Measurements from ENCODE around the gene TTC7B.

The TTC7B gene

GRCh38 chr14:90677484-90678050 is 138.7 kb downstream of the TTC7B start:
- CTCF ChIA-PET = interaction anchor here (1.0 to 1.4 kb wide), 2 partner anchors 21 to 81 kb away, joined by 3 to 5 read pairs; no protein-coding TSS in a partner anchor
- peak overlapping the region; percentile 82 for H3K27ac Mint-ChIP-seq
- H3K27me3 Mint-ChIP-seq = no peaks in the 10 kb centered on the region
- H3K9me3 Mint-ChIP-seq = no peaks in the 10 kb centered on the region
- H3K36me3 Mint-ChIP-seq = no peaks in the 10 kb centered on the region
- no peak for DNase-seq
- H3K4me3 Mint-ChIP-seq = no peak overlapping the region
- H3K4me1 Mint-ChIP-seq = peaks cover 32% of the 10 kb centered on the region

GRCh38 chr14:90676912-90677311 is 139.3 kb downstream of the TTC7B start:
- Mint-ChIP-seq H3K9me3 (no peaks in the 10 kb centered on the region), H3K27me3 (no peaks in the 10 kb centered on the region), H3K4me1 (peaks cover 32% of the 10 kb centered on the region), H3K27ac (peak overlapping the region; percentile 53), H3K36me3 (no peaks in the 10 kb centered on the region), H3K4me3 (no peak overlapping the region)
- CTCF ChIA-PET = interaction anchor here (1.4 kb wide), 1 partner anchor 81 kb away, joined by 5 read pairs; no protein-coding TSS in a partner anchor
- no peak for DNase-seq

GRCh38 chr14:90676356-90676755 is 139.9 kb downstream of the TTC7B start:
- Mint-ChIP-seq H3K9me3 (no peaks in the 10 kb centered on the region), H3K27me3 (no peaks in the 10 kb centered on the region), H3K4me1 (peaks cover 32% of the 10 kb centered on the region), H3K36me3 (no peaks in the 10 kb centered on the region), H3K4me3 (no peak overlapping the region), H3K27ac (peak overlapping the region; percentile 28)
- no peak for DNase-seq
- CTCF ChIA-PET = no interaction called here

GRCh38 chr14:90675399-90675798 is 140.8 kb downstream of the TTC7B start:
- H3K4me3 Mint-ChIP-seq = no peak overlapping the region
- H3K9me3 Mint-ChIP-seq = no peaks in the 10 kb centered on the region
- H3K27ac Mint-ChIP-seq = no peak overlapping the region
- peaks cover 32% of the 10 kb centered on the region for H3K4me1 Mint-ChIP-seq
- DNase-seq = no peak
- H3K36me3 Mint-ChIP-seq = no peaks in the 10 kb centered on the region
- CTCF ChIA-PET = no interaction called here
- no peaks in the 10 kb centered on the region for H3K27me3 Mint-ChIP-seq

GRCh38 chr14:90674716-90675115 is 141.5 kb downstream of the TTC7B start:
- Mint-ChIP-seq H3K4me3 (no peak overlapping the region), H3K36me3 (no peaks in the 10 kb centered on the region), H3K9me3 (peaks cover 4% of the 10 kb centered on the region), H3K27me3 (no peaks in the 10 kb centered on the region), H3K27ac (no peak overlapping the region), H3K4me1 (peaks cover 32% of the 10 kb centered on the region)
- CTCF ChIA-PET = interaction anchor here (0.7 kb wide), 1 partner anchor 499 kb away, joined by 3 read pairs; no protein-coding TSS in a partner anchor
- no peak for DNase-seq

GRCh38 chr14:90674043-90674670 is 142.1 kb downstream of the TTC7B start:
- Mint-ChIP-seq H3K4me3 (no peak overlapping the region), H3K4me1 (peaks cover 28% of the 10 kb centered on the region)
- DNase-seq = no peak

GRCh38 chr14:90671382-90672234 is 144.6 kb downstream of the TTC7B start:
- DNase-seq = no peak
- Mint-ChIP-seq H3K27me3 (no peaks in the 10 kb centered on the region), H3K9me3 (peaks cover 5% of the 10 kb centered on the region), H3K27ac (no peak overlapping the region), H3K36me3 (no peaks in the 10 kb centered on the region), H3K4me3 (no peak overlapping the region), H3K4me1 (peaks cover 4% of the 10 kb centered on the region)
- CTCF ChIA-PET = no interaction called here

More at GRCh38 chr14:90674043-90674670, 142.1 kb downstream of the TTC7B start:
- CTCF ChIA-PET = interaction anchor here (0.7 kb wide), 1 partner anchor 499 kb away, joined by 3 read pairs; no protein-coding TSS in a partner anchor
- H3K27ac Mint-ChIP-seq = no peak overlapping the region
- H3K9me3 Mint-ChIP-seq = peaks cover 5% of the 10 kb centered on the region
- no peaks in the 10 kb centered on the region for H3K27me3 Mint-ChIP-seq
- no peaks in the 10 kb centered on the region for H3K36me3 Mint-ChIP-seq

GRCh38 chr14:90669731-90670130 is 146.5 kb downstream of the TTC7B start:
- Mint-ChIP-seq H3K4me1 (no peaks in the 10 kb centered on the region), H3K4me3 (no peak overlapping the region), H3K27ac (no peak overlapping the region), H3K27me3 (no peaks in the 10 kb centered on the region), H3K9me3 (peaks cover 5% of the 10 kb centered on the region), H3K36me3 (no peaks in the 10 kb centered on the region)
- CTCF ChIA-PET = no interaction called here
- no peak for DNase-seq

GRCh38 chr14:90666571-90666970 is 149.7 kb downstream of the TTC7B start:
- no peak for DNase-seq
- CTCF ChIA-PET = no interaction called here
- H3K27me3 Mint-ChIP-seq = no peaks in the 10 kb centered on the region
- peaks cover 5% of the 10 kb centered on the region for H3K9me3 Mint-ChIP-seq
- H3K27ac Mint-ChIP-seq = no peak overlapping the region
- no peaks in the 10 kb centered on the region for H3K4me1 Mint-ChIP-seq
- H3K36me3 Mint-ChIP-seq = no peaks in the 10 kb centered on the region
- H3K4me3 Mint-ChIP-seq = no peak overlapping the region

GRCh38 chr14:90665321-90666000 is 150.8 kb downstream of the TTC7B start:
- H3K4me1 Mint-ChIP-seq = no peaks in the 10 kb centered on the region
- no peaks in the 10 kb centered on the region for H3K36me3 Mint-ChIP-seq
- H3K9me3 Mint-ChIP-seq = peaks cover 5% of the 10 kb centered on the region
- H3K4me3 Mint-ChIP-seq = no peak overlapping the region
- DNase-seq = no peak
- no peaks in the 10 kb centered on the region for H3K27me3 Mint-ChIP-seq
- no peak overlapping the region for H3K27ac Mint-ChIP-seq
- CTCF ChIA-PET = no interaction called here

- CTCF ChIA-PET = no interaction called here
- H3K27me3 Mint-ChIP-seq = no peaks in the 10 kb centered on the region
- no peaks in the 10 kb centered on the region for H3K4me1 Mint-ChIP-seq
- no peak overlapping the region for H3K27ac Mint-ChIP-seq
- no peak for DNase-seq
- peaks cover 3% of the 10 kb centered on the region for H3K9me3 Mint-ChIP-seq
- no peaks in the 10 kb centered on the region for H3K36me3 Mint-ChIP-seq
- no peak overlapping the region for H3K4me3 Mint-ChIP-seq
These were observed 151.3 kb downstream of the TTC7B start for GRCh38 chr14:90664911-90665310.

- no peaks in the 10 kb centered on the region for H3K9me3 Mint-ChIP-seq
- CTCF ChIA-PET = no interaction called here
These were observed 152.6 kb downstream of the TTC7B start for GRCh38 chr14:90663680-90664079.

GRCh38 chr14:90663140-90663539 is 153.1 kb downstream of the TTC7B start:
- H3K4me1 Mint-ChIP-seq = peaks cover 11% of the 10 kb centered on the region
- H3K27ac Mint-ChIP-seq = no peak overlapping the region
- DNase-seq = no peak
- peaks cover 5% of the 10 kb centered on the region for H3K27me3 Mint-ChIP-seq
- H3K9me3 Mint-ChIP-seq = no peaks in the 10 kb centered on the region
- CTCF ChIA-PET = no interaction called here
- H3K36me3 Mint-ChIP-seq = no peaks in the 10 kb centered on the region
- no peak overlapping the region for H3K4me3 Mint-ChIP-seq

More at GRCh38 chr14:90663680-90664079, 152.6 kb downstream of the TTC7B start:
- no peak for DNase-seq
- Mint-ChIP-seq H3K27ac (no peak overlapping the region), H3K36me3 (no peaks in the 10 kb centered on the region), H3K4me1 (peaks cover 7% of the 10 kb centered on the region), H3K4me3 (no peak overlapping the region), H3K27me3 (peaks cover 4% of the 10 kb centered on the region)

GRCh38 chr14:90661866-90662265 is 154.4 kb downstream of the TTC7B start:
- no peak for DNase-seq
- H3K4me1 Mint-ChIP-seq = peaks cover 11% of the 10 kb centered on the region

More at GRCh38 chr14:90661866-90662265, 154.4 kb downstream of the TTC7B start:
- Mint-ChIP-seq H3K9me3 (no peaks in the 10 kb centered on the region), H3K4me3 (no peak overlapping the region), H3K27ac (no peak overlapping the region), H3K27me3 (peaks cover 5% of the 10 kb centered on the region), H3K36me3 (no peaks in the 10 kb centered on the region)
- CTCF ChIA-PET = no interaction called here
